ENCODE data around the gene MEGF6.

GRCh38 chr1:3566003-3566885, 45.1 kb downstream of the MEGF6 start:
- TF ChIP-seq CTCF (IDR thresholded peaks at IDR 0.05; ENCODE audit: low read depth, low read length): no peak
- TF ChIP-seq EZH2phosphoT487 (IDR thresholded peaks at IDR 0.05; ENCODE audit: low read depth): no peak

All from OCI-LY3 (cell line).